ENCODE results near the gene LRRC56. TPM values are rescaled to one million over a fixed set of nuclear protein-coding genes. Genes with fewer than 3 reads are reported as not detected.

Gene LRRC56
- polyA plus RNA-seq, 1 donor: 2.4 TPM

GRCh38 chr11:526192-526591 is 11.1 kb upstream of the LRRC56 start:
- DNase-seq: no peak
- Histone ChIP-seq H3K9me3 (ENCODE audit: control insufficient read depth, low read depth, low read length) (no peaks in the 10 kb centered on the region), H3K27ac (ENCODE audit: low read length) (no peak overlapping the region), H3K4me1 (ENCODE audit: control insufficient read depth, insufficient read depth, low read length) (no peaks in the 10 kb centered on the region), H3K4me3 (ENCODE audit: low read length) (no peak overlapping the region), H3K36me3 (ENCODE audit: control insufficient read depth, insufficient read depth, low read length) (peaks cover 2% of the 10 kb centered on the region), H3K27me3 (ENCODE audit: control insufficient read depth, insufficient read depth, low read length) (no peaks in the 10 kb centered on the region)
- WGBS (ENCODE audit: insufficient coverage, low lambda C conversion rate): no CpG with 5 or more reads among the region's 17 CpGs

- DNase-seq: no peak
Measured at GRCh38 chr11:528166-528814, 9.0 kb upstream of the LRRC56 start.

DNA sequence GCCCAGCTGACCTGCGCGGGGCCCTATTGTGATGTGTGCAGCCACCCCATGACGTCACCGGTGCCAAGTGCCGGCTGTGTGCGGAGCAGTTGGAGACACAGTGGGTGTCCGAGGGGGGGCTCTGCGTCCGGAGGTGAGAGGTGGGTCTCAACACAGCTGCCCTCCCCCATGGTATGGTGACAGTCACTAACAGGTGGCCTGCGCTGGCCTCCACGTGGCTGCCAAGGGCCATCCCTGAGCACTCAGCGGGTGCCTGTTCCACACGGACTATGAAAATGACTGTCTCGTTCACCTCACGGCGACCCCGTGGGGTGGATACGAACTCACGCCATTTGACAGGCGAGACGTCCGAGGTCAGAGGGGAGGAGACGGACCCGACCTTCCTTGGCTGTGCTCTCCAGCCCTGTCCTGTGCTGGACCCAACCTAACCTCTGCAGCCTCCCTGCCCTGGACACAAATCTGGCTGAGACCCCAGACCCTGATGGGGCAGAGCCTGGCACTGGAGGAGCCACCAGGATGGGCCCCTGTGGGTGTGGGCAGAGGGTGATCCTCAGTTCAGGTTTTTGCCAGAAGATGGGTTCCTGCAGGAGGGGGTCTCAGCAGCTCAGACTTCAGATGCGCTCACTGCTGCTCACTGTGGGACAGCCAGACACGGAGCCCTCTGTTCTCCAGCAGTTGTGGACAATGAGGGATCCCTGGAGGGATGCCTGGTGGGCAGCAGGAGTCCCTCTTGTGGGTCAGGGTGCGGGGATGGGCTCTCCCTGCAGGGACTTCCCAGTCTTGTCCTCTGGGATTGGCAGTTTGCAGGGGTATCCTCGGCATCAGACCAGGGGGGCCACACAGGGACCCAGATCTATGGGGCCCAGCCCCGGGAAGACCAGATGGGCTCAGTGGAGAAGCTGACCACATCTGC is 8.3 kb upstream of the LRRC56 start:
- Histone ChIP-seq H3K27ac (ENCODE audit: low read length) (no peak overlapping the region), H3K36me3 (ENCODE audit: control insufficient read depth, insufficient read depth, low read length) (peaks cover 28% of the 10 kb centered on the region), H3K9me3 (ENCODE audit: control insufficient read depth, low read depth, low read length) (no peaks in the 10 kb centered on the region), H3K4me3 (ENCODE audit: low read length) (no peak overlapping the region), H3K27me3 (ENCODE audit: control insufficient read depth, insufficient read depth, low read length) (no peaks in the 10 kb centered on the region), H3K4me1 (ENCODE audit: control insufficient read depth, insufficient read depth, low read length) (peaks cover under 1% of the 10 kb centered on the region)
- WGBS (ENCODE audit: insufficient coverage, low lambda C conversion rate): no CpG with 5 or more reads among the region's 29 CpGs
- DNase-seq: no peak

More at GRCh38 chr11:528166-528814, 9.0 kb upstream of the LRRC56 start:
- no peaks in the 10 kb centered on the region for H3K4me1 ChIP-seq (ENCODE audit: control insufficient read depth, insufficient read depth, low read length)
- peaks cover 21% of the 10 kb centered on the region for H3K36me3 ChIP-seq (ENCODE audit: control insufficient read depth, insufficient read depth, low read length)
- WGBS (ENCODE audit: insufficient coverage, low lambda C conversion rate): no CpG with 5 or more reads among the region's 30 CpGs
- H3K27me3 ChIP-seq (ENCODE audit: control insufficient read depth, insufficient read depth, low read length): no peaks in the 10 kb centered on the region
- H3K4me3 ChIP-seq (ENCODE audit: low read length): no peak overlapping the region
- no peak overlapping the region for H3K27ac ChIP-seq (ENCODE audit: low read length)
- H3K9me3 ChIP-seq (ENCODE audit: control insufficient read depth, low read depth, low read length): no peaks in the 10 kb centered on the region

GRCh38 chr11:529728-530411 is 7.5 kb upstream of the LRRC56 start:
- DNase-seq: no peak

DNA sequence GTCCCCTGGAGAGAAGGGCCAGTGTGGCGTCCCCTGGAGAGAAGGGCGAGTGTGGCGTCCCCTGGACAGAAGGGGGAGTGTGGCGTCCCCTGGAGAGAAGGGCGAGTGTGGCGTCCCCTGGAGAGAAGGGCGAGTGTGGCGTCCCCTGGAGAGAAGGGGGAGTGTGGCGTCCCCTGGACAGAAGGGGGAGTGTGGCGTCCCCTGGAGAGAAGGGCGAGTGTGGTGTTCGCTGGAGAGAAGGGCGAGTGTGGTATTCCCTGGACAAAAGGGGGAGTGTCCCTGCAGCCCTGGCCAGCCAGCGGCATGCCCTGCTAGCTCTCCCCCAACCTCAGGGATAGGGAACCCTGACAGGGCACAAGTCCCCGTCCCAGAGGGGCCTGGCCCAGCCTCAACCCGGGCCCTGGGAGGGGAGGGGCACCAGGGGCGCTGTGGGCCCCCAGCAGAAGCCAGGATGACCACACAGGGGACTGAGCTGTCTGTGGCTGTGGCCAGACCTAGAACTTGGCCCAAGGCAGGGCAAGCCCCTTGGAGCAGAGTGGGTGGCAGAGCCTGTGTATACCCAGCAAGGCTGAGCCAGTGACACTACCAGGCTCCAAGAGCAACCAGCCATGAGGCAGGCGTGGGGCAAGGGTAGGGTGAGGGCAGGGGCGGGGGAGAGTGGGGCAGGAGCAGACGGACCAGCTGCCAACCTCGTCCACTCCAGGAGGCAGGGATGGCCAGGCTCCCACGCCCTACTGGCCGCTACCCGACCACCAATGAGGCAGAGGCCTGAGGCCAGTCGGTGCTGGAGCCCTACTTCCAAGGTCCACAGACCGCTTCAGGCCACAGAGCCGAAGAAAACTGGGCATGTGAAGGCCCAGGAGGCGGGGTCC is 6.1 kb upstream of the LRRC56 start:
- no peaks in the 10 kb centered on the region for H3K27me3 ChIP-seq (ENCODE audit: control insufficient read depth, insufficient read depth, low read length)
- whole genome bisulfite sequencing (ENCODE audit: insufficient coverage, low lambda C conversion rate): no CpG with 5 or more reads among the region's 28 CpGs
- peaks cover 4% of the 10 kb centered on the region for H3K4me1 ChIP-seq (ENCODE audit: control insufficient read depth, insufficient read depth, low read length)
- no peak overlapping the region for H3K27ac ChIP-seq (ENCODE audit: low read length)
- H3K4me3 ChIP-seq (ENCODE audit: low read length): no peak overlapping the region
- DNase-seq: no peak
- peaks cover 28% of the 10 kb centered on the region for H3K36me3 ChIP-seq (ENCODE audit: control insufficient read depth, insufficient read depth, low read length)
- H3K9me3 ChIP-seq (ENCODE audit: control insufficient read depth, low read depth, low read length): no peaks in the 10 kb centered on the region

More at GRCh38 chr11:529728-530411, 7.5 kb upstream of the LRRC56 start:
- Histone ChIP-seq H3K27me3 (ENCODE audit: control insufficient read depth, insufficient read depth, low read length) (no peaks in the 10 kb centered on the region), H3K4me3 (ENCODE audit: low read length) (no peak overlapping the region), H3K27ac (ENCODE audit: low read length) (no peak overlapping the region), H3K4me1 (ENCODE audit: control insufficient read depth, insufficient read depth, low read length) (peaks cover 4% of the 10 kb centered on the region), H3K9me3 (ENCODE audit: control insufficient read depth, low read depth, low read length) (no peaks in the 10 kb centered on the region), H3K36me3 (ENCODE audit: control insufficient read depth, insufficient read depth, low read length) (peaks cover 28% of the 10 kb centered on the region)
- no CpG with 5 or more reads among the region's 18 CpGs for WGBS (ENCODE audit: insufficient coverage, low lambda C conversion rate)

- H3K27me3 ChIP-seq (ENCODE audit: control insufficient read depth, insufficient read depth, low read length): peaks cover 8% of the 10 kb centered on the region
- WGBS (ENCODE audit: insufficient coverage, low lambda C conversion rate): no CpG with 5 or more reads among the region's 18 CpGs
- peaks cover 7% of the 10 kb centered on the region for H3K4me1 ChIP-seq (ENCODE audit: control insufficient read depth, insufficient read depth, low read length)
- no peak for DNase-seq
- no peak overlapping the region for H3K4me3 ChIP-seq (ENCODE audit: low read length)
- H3K27ac ChIP-seq (ENCODE audit: low read length): no peak overlapping the region
- H3K36me3 ChIP-seq (ENCODE audit: control insufficient read depth, insufficient read depth, low read length): peaks cover 28% of the 10 kb centered on the region
- peaks cover 3% of the 10 kb centered on the region for H3K9me3 ChIP-seq (ENCODE audit: control insufficient read depth, low read depth, low read length)
Measured at GRCh38 chr11:531919-532526, 5.3 kb upstream of the LRRC56 start.

DNA sequence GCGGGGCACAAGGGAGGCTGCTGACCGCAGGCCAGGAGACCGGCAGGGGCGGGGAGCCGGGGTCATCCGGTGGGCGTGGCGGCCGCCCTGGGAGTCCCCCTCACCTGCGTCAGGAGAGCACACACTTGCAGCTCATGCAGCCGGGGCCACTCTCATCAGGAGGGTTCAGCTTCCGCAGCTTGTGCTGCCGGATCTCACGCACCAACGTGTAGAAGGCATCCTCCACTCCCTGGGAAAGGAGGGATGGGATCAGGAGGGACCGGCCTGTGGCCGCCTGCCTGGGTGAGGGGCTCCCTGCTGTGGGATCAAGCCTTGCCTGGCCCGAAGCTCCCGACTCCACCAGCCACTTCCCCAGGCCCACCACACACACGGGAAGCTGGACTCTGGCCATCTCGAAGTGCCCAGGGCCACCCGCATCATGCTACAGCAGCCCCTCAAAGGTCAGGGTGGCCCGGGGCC is 4.8 kb upstream of the LRRC56 start:
- Histone ChIP-seq H3K4me1 (ENCODE audit: control insufficient read depth, insufficient read depth, low read length) (peaks cover 12% of the 10 kb centered on the region), H3K4me3 (ENCODE audit: low read length) (no peak overlapping the region), H3K27me3 (ENCODE audit: control insufficient read depth, insufficient read depth, low read length) (peaks cover 14% of the 10 kb centered on the region), H3K27ac (ENCODE audit: low read length) (no peak overlapping the region), H3K36me3 (ENCODE audit: control insufficient read depth, insufficient read depth, low read length) (peaks cover 28% of the 10 kb centered on the region), H3K9me3 (ENCODE audit: control insufficient read depth, low read depth, low read length) (peaks cover 8% of the 10 kb centered on the region)
- DNase-seq: no peak
- no CpG with 5 or more reads among the region's 23 CpGs for WGBS (ENCODE audit: insufficient coverage, low lambda C conversion rate)

DNA sequence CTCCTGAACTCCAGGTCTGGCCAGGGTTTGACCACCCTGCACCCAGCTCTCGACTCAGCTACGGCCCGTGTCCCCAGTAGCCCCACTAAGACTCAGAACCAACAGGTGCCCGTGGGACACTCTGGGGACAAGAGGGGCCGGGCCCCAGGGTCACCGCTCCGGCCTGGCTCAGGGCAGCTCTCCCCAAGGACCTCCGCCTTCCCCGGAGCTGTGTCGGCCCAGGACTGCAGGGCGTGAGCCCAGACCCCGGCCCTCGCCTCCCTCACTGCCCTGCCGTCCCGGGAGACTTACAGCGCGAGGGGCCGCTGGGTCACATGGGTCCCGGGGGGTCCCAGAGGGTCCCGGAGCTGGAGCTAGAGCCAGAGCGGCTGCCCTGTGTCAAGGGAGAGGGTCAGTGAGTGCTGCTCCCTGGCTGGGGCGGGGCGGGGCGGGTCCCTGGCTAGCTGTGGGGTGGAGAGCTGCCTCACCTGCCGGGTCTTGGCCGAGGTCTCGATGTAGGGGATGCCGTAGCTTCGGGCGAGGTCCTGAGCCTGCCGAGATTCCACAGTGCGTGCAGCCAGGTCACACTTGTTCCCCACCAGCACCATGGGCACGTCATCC is 4.2 kb upstream of the LRRC56 start:
- H3K27ac ChIP-seq (ENCODE audit: low read length): no peak overlapping the region
- H3K4me1 ChIP-seq (ENCODE audit: control insufficient read depth, insufficient read depth, low read length): peaks cover 17% of the 10 kb centered on the region
- H3K36me3 ChIP-seq (ENCODE audit: control insufficient read depth, insufficient read depth, low read length): peaks cover 28% of the 10 kb centered on the region
- H3K27me3 ChIP-seq (ENCODE audit: control insufficient read depth, insufficient read depth, low read length): peaks cover 19% of the 10 kb centered on the region
- no CpG with 5 or more reads among the region's 33 CpGs for WGBS (ENCODE audit: insufficient coverage, low lambda C conversion rate)
- no peak overlapping the region for H3K4me3 ChIP-seq (ENCODE audit: low read length)
- no peak for DNase-seq
- peaks cover 9% of the 10 kb centered on the region for H3K9me3 ChIP-seq (ENCODE audit: control insufficient read depth, low read depth, low read length)

Measured in large intestine (tissue), 3 donors.